SU-DHL-6 (cell line): Measurements from ENCODE around the gene NTN3.

Source experiments
- H2AFZ ChIP-seq: fragments of 200-600 bp; sonication (generic); 2 replicates; pipeline ENCODE4 v1.6.1; 2014; ENCODE audit warnings: low read depth, mild to moderate bottlenecking, moderate library complexity, mixed read lengths, antibody characterized with exemption, low read length; ENCODE audit not compliant: severe bottlenecking
- H3F3A ChIP-seq: fragments of 200-600 bp; shearing (Covaris generic); 2 replicates; pipeline ENCODE4 v1.6.0; 2016; ENCODE audit warnings: antibody characterized with exemption, mild to moderate bottlenecking; ENCODE audit not compliant: insufficient read depth
- H3K27ac ChIP-seq: fragments of 200-600 bp; sonication (generic); 2 replicates; pipeline ENCODE4 v1.5.1; 2016; ENCODE audit warnings: low read depth, mild to moderate bottlenecking, low read length, moderate library complexity, mixed read lengths
- H3K27me3 ChIP-seq: fragments of 200-600 bp; sonication (generic), shearing (Covaris generic); 2 replicates; pipeline ENCODE4 v1.6.0; 2014; ENCODE audit warnings: mild to moderate bottlenecking, low read length
- H3K36me3 ChIP-seq: fragments of 200-600 bp; sonication (generic); 2 replicates; pipeline ENCODE4 v1.6.1; 2014; ENCODE audit warnings: mild to moderate bottlenecking, low read length, mixed read lengths
- H3K4me2 ChIP-seq: fragments of 300-600, 200-600 bp; shearing (Covaris generic), sonication (generic); 2 replicates; pipeline ENCODE4 v1.6.0; 2014; ENCODE audit warnings: low read length, low read depth, mild to moderate bottlenecking; ENCODE audit not compliant: poor library complexity, severe bottlenecking
- H3K4me3 ChIP-seq: fragments of 200-600 bp; sonication (generic); 2 replicates; pipeline ENCODE4 v1.5.1; 2014; ENCODE audit warnings: antibody characterized with exemption, low read length, mild to moderate bottlenecking, mixed read lengths; ENCODE audit not compliant: insufficient read depth, poor library complexity, severe bottlenecking
- H3K79me2 ChIP-seq: fragments of 200-600 bp; sonication (generic); 2 replicates; pipeline ENCODE4 v1.6.1; 2014; ENCODE audit warnings: mild to moderate bottlenecking, low read length, moderate library complexity; ENCODE audit not compliant: insufficient read depth
- H3K9ac ChIP-seq: fragments of 200-600 bp; sonication (generic); 2 replicates; pipeline ENCODE4 v1.7.0; 2014; ENCODE audit warnings: mild to moderate bottlenecking, low read length
- H3K9me2 ChIP-seq: fragments of 200-600 bp; sonication (generic); replicated peaks from 2 replicates; pipeline ENCODE4 v1.6.1; 2014; ENCODE audit warnings: low read length; ENCODE audit not compliant: insufficient read depth
- H3K9me3 ChIP-seq: fragments of 200-600 bp; sonication (generic); 2 replicates; pipeline ENCODE4 v1.6.1; 2014; ENCODE audit warnings: low read length, mixed read lengths; ENCODE audit not compliant: insufficient read depth
- H4K20me1 ChIP-seq: fragments of 200-600 bp; sonication (generic); 2 replicates; pipeline ENCODE4 v1.6.1; 2014; ENCODE audit warnings: low read depth, mild to moderate bottlenecking, antibody characterized with exemption, low read length, moderate library complexity, mixed read lengths
- CTCF ChIP-seq: fragments of 200-600 bp; sonication (generic); IDR thresholded peaks from one replicate; pipeline ENCODE4 v1.5.1; 2017; ENCODE audit warnings: antibody characterized with exemption, mild to moderate bottlenecking, low read length, moderate library complexity; ENCODE audit not compliant: insufficient read depth, poor library complexity, severe bottlenecking
- EZH2phosphoT487 ChIP-seq: fragments of 200-600 bp; sonication (generic), shearing (Covaris generic); conservative IDR thresholded peaks from 2 replicates; pipeline ENCODE4 v1.6.1; 2018; ENCODE audit warnings: mild to moderate bottlenecking, antibody characterized with exemption, low read length, moderate library complexity, mixed read lengths

NTN3 gene

GRCh38 chr16:2481676-2482075 lies 10.6 kb downstream of the NTN3 start:
- H3K9me3 ChIP-seq = no peaks in the 10 kb centered on the region
- H3F3A ChIP-seq = no peaks in the 10 kb centered on the region
- TF ChIP-seq EZH2phosphoT487 (no peak), CTCF (no peak)
- H3K4me3 ChIP-seq = no peak overlapping the region
- no peaks in the 10 kb centered on the region for H3K9me2 ChIP-seq
- H3K4me2 ChIP-seq = no peak overlapping the region
- H3K79me2 ChIP-seq = no peaks in the 10 kb centered on the region
- H3K9ac ChIP-seq = no peak overlapping the region
- H3K27ac ChIP-seq = no peak overlapping the region
- no peaks in the 10 kb centered on the region for H4K20me1 ChIP-seq
- H2AFZ ChIP-seq = no peak overlapping the region
- no peaks in the 10 kb centered on the region for H3K27me3 ChIP-seq
- no peaks in the 10 kb centered on the region for H3K36me3 ChIP-seq

GRCh38 chr16:2482249-2482648 lies 11.2 kb downstream of the NTN3 start:
- no peak overlapping the region for H3K9ac ChIP-seq
- no peaks in the 10 kb centered on the region for H3K27me3 ChIP-seq
- H3K9me2 ChIP-seq = no peaks in the 10 kb centered on the region
- H3K4me3 ChIP-seq = no peak overlapping the region
- H3K79me2 ChIP-seq = no peaks in the 10 kb centered on the region; the same call in 1 of the 2 replicates
- no peaks in the 10 kb centered on the region for H3K36me3 ChIP-seq
- no peaks in the 10 kb centered on the region for H3K9me3 ChIP-seq
- no peaks in the 10 kb centered on the region for H4K20me1 ChIP-seq
- no peak overlapping the region for H2AFZ ChIP-seq
- H3K4me2 ChIP-seq = no peak overlapping the region
- TF ChIP-seq CTCF (no peak), EZH2phosphoT487 (no peak)
- no peaks in the 10 kb centered on the region for H3F3A ChIP-seq
- H3K27ac ChIP-seq = no peak overlapping the region

GRCh38 chr16:2482708-2483534 lies 11.8 kb downstream of the NTN3 start:
- Histone ChIP-seq H3K36me3 (no peaks in the 10 kb centered on the region), H3K9me2 (no peaks in the 10 kb centered on the region), H3K4me3 (no peak overlapping the region), H3K79me2 (no peaks in the 10 kb centered on the region; the same call in 1 of the 2 replicates), H3K9me3 (no peaks in the 10 kb centered on the region), H3K27me3 (no peaks in the 10 kb centered on the region), H3F3A (no peaks in the 10 kb centered on the region), H2AFZ (no peak overlapping the region), H4K20me1 (no peaks in the 10 kb centered on the region), H3K4me2 (no peak overlapping the region), H3K27ac (no peak overlapping the region), H3K9ac (no peak overlapping the region)
- TF ChIP-seq EZH2phosphoT487 (no peak), CTCF (no peak)
